ENCODE data around the gene PLPP2.

The PLPP2 gene

GRCh38 chr19:325937-326565 lies 34.8 kb upstream of the PLPP2 start:
- TF ChIP-seq POLR2A (IDR thresholded peaks at IDR 0.05; ENCODE audit: low read depth, low read length): no peak
- DNase-seq (ENCODE audit: insufficient read length, low spot score): no peak
- FAIRE-seq: no peak

- DNase-seq (ENCODE audit: insufficient read length, low spot score): no peak
- no peak for TF ChIP-seq POLR2A (IDR thresholded peaks at IDR 0.05; ENCODE audit: low read depth, low read length)
- no peak for FAIRE-seq
Observed at GRCh38 chr19:325173-325936, 34.2 kb upstream of the PLPP2 start.

GRCh38 chr19:324716-325115 lies 33.5 kb upstream of the PLPP2 start:
- TF ChIP-seq POLR2A (IDR thresholded peaks at IDR 0.05; ENCODE audit: low read depth, low read length): no peak
- DNase-seq (ENCODE audit: insufficient read length, low spot score) (no peak), FAIRE-seq (no peak)

GRCh38 chr19:322616-323015 lies 31.4 kb upstream of the PLPP2 start:
- no peak for TF ChIP-seq POLR2A (IDR thresholded peaks at IDR 0.05; ENCODE audit: low read depth, low read length)
- no peak for DNase-seq (ENCODE audit: insufficient read length, low spot score)
- FAIRE-seq: no peak

- no peak for TF ChIP-seq POLR2A (IDR thresholded peaks at IDR 0.05; ENCODE audit: low read depth, low read length)
- DNase-seq (ENCODE audit: insufficient read length, low spot score): no peak
- FAIRE-seq: no peak
Observed at GRCh38 chr19:318509-318774, 27.2 kb upstream of the PLPP2 start.

- no peak for FAIRE-seq
- TF ChIP-seq POLR2A (IDR thresholded peaks at IDR 0.05; ENCODE audit: low read depth, low read length): no peak
- DNase-seq (ENCODE audit: insufficient read length, low spot score): no peak
Observed at GRCh38 chr19:317710-318508, 26.7 kb upstream of the PLPP2 start.

GRCh38 chr19:315811-316210 lies 24.6 kb upstream of the PLPP2 start:
- no peak for TF ChIP-seq POLR2A (IDR thresholded peaks at IDR 0.05; ENCODE audit: low read depth, low read length)
- DNase-seq (ENCODE audit: insufficient read length, low spot score) (no peak), FAIRE-seq (no peak)

GRCh38 chr19:313988-314815 lies 23.0 kb upstream of the PLPP2 start:
- no peak for DNase-seq (ENCODE audit: insufficient read length, low spot score)
- no peak for FAIRE-seq
- TF ChIP-seq POLR2A (IDR thresholded peaks at IDR 0.05; ENCODE audit: low read depth, low read length): no peak

GRCh38 chr19:313169-313987 lies 22.2 kb upstream of the PLPP2 start:
- DNase-seq (ENCODE audit: insufficient read length, low spot score) (no peak), FAIRE-seq (no peak)
- no peak for TF ChIP-seq POLR2A (IDR thresholded peaks at IDR 0.05; ENCODE audit: low read depth, low read length)

- FAIRE-seq: no peak
- DNase-seq (ENCODE audit: insufficient read length, low spot score): no peak
- no peak for TF ChIP-seq POLR2A (IDR thresholded peaks at IDR 0.05; ENCODE audit: low read depth, low read length)
Observed at GRCh38 chr19:311813-312261, 20.6 kb upstream of the PLPP2 start.

GRCh38 chr19:310781-311496 lies 19.7 kb upstream of the PLPP2 start:
- no peak for DNase-seq (ENCODE audit: insufficient read length, low spot score)
- FAIRE-seq: no peak
- TF ChIP-seq POLR2A (IDR thresholded peaks at IDR 0.05; ENCODE audit: low read depth, low read length): no peak

- TF ChIP-seq POLR2A (IDR thresholded peaks at IDR 0.05; ENCODE audit: low read depth, low read length): no peak
- FAIRE-seq (no peak), DNase-seq (ENCODE audit: insufficient read length, low spot score) (no peak)
Observed at GRCh38 chr19:310141-310651, 19.0 kb upstream of the PLPP2 start.

Measured in H54 (cell line).